Measurements from ENCODE around the gene RCOR3.
"Not testable (repeated sequence)": the region's sequence is repeated elsewhere in the genome, so short reads cannot be mapped to it uniquely, and the experiment has no call there.

The RCOR3 gene

GRCh38 chr1:211343607-211344006 lies 84.4 kb downstream of the RCOR3 start:
- no peak for DNase-seq

GRCh38 chr1:211344152-211344618 lies 85.0 kb downstream of the RCOR3 start:
- no peak for DNase-seq

DNA sequence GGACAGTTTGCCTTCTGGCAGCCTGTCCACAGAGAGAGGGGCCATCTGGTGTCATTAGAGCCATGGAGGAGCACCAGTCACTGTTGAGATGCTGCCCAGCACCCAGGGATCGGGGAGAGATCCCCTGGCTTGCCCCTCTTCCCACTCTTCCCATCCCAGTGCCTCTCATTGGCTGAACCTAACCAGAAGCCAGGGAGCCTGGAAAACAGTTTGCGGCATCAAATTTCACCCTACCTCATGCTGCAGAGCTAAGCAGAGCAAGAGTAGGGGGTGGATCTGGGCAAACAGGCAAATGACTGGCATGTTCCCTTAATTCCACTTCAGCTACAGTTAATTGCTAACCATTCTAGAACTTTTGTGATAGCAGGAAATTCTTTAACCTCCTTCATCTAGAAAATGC lies 86.6 kb downstream of the RCOR3 start:
- no peak for DNase-seq

- DNase-seq: no peak
Measured at GRCh38 chr1:211347077-211347844, 88.1 kb downstream of the RCOR3 start.

DNA sequence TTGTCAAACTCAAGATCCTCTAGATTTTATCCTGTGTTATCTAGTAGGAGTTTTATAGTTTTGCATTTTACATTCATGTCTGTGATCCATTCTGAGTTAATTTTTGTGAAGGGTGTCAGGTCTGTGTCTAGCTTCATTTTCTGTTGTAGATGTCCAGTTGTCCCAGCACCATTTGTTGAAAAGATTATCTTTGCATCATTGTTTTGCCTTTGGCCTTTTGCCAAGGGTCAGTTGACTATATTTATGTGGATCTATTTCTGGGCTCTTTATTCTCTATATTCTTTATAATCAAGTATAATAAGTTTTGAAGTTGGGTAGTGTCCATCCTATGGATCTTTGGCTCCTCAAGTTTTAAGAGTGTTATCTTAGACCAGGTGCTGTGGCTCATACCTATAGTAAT lies 89.4 kb downstream of the RCOR3 start:
- no peak for DNase-seq

DNA sequence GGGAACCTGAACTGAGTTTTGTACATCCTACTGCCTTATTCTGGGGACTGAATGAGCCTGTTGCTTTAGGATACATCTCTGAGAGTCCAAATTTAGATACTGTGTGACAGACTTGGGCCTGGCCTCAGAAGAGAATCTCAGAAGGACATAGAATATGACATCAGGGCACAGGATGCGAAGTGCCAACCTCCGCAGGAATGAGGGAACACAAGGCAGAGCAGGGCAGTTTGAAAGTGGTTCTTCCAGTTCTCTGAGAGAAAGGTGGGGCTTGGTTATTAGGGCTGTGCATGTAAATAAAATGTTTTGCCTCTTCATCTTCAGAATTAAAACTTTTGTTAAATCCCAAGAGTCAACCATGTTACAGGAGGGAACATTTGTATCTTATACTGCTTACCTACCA lies 90.6 kb downstream of the RCOR3 start:
- DNase-seq: no peak

DNA sequence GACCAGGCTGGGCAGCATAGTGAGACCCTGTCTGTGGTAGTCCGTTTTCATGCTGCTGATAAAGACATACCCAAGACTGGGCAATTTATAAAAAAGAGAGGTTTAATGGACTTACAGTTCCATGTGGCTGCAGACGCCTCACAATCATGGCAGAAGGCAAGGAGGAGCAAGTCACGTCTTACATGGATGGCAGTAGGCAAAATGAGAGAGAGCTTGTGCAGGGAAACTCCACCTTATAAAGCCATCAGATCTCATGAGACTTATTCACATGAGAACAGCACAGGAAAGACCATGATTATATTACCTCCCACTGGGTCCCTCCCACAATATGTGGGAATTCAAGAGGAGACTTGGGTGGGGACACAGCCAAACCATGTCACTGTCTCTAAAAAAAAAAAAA lies 92.9 kb downstream of the RCOR3 start:
- DNase-seq: not testable (repeated sequence)

DNA sequence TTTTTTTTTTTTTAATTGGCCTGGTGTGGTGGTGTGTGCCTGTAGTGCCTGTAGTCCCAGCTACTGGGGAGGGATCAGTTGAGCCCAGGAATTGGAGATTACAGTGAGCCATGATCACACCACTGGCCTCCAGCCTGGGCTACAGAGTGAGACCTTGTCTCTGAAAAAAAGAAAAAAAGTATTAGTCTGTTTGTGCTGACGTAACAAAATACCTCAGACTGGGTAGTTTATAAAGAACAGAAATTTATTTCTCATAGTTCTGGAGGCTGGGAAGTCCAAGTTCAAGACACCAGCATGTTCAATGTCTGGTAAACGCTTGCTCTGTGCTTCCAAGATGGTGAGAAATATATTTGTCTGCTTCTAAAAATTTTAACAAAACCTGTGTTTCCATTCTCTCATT lies 93.3 kb downstream of the RCOR3 start:
- DNase-seq: no peak

- DNase-seq: peak; percentile 70
Measured at GRCh38 chr1:211352985-211353515, 93.9 kb downstream of the RCOR3 start.

GRCh38 chr1:211353562-211354212 lies 94.5 kb downstream of the RCOR3 start:
- no peak for DNase-seq

- no peak for DNase-seq
Measured at GRCh38 chr1:211355873-211356272, 96.7 kb downstream of the RCOR3 start.

GRCh38 chr1:211356723-211357407 lies 97.7 kb downstream of the RCOR3 start:
- no peak for DNase-seq

DNA sequence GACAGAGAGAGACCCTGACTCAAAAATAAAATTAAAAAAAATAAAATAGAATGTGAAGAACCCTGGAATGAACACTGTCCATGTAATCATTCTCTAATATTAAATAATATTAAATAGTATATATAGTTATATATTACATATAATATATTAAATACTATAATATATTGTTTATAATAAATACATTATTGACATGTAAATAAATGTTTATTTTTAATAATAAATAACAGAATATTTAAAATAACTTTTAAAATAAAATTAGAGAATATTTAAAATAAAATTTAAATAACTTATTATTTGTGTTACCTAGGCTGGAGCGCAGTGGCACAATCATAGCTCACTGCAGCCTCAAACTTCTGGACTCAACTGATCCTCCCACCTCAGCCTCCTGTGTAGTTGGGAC lies 99.5 kb downstream of the RCOR3 start:
- no peak for DNase-seq

- no peak for DNase-seq
Measured at GRCh38 chr1:211359876-211360275, 100.7 kb downstream of the RCOR3 start.

- DNase-seq: no peak
Measured at GRCh38 chr1:211361202-211361601, 102.0 kb downstream of the RCOR3 start.

All from activated CD4-positive, alpha-beta T cell treated with anti-CD3 and anti-CD28 coated beads, Interleukin-2, Interleukin-6, amounts not matched to agents 100 ng/mL and 50 ng/mL, durations not matched to agents 16 hours and 8 hours (primary cell).